ENCODE measurements around the gene PCIF1.

The PCIF1 gene

DNA sequence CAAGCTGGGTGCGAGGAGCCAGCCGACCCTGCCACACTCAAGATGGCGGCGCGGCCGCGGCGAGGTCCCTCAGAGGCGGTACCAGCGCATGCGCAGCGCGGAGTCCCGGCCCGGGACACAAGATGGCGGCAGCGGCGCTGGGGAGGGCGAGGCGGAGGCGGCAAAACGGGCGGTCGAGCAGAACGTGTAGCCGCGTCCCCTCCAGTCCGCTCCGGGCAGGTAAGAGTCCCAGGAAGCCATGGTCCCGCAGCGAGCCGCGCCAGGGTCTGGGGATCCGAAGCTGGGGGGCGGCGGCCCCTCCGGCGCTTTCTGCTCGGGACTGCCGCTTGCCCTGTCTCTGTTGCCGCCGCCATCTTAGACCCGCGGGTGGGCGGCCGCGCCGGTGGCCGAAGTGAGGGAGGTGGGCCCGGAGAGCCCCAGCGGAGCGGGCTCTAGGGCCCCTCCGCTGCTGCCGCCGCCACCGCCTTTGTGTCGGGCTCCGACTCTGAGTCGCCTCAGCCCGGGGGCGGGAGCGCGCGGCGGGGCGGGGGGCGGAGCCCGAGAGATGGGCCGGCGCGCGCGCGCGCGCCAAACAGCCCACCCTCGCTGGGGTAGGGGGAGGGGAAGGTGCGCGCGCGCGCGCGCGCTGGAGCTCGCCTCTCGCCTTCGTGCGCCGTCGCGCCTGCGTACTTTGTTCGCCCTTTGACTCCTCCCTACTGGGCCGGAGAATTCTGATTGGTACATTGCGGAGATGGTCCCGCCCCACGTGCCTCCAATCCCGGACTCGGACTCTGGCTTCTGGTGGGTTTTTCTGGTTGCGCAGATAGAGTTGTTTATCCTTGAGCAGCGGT lies at the start of gene PCIF1:
Gene PCIF1 (plus strand): TSS at position 98 of the 830 bp plus-strand sequence. CDS start 4,317 bp downstream, outside the sequence.
- TF ChIP-seq, protein P1, sequence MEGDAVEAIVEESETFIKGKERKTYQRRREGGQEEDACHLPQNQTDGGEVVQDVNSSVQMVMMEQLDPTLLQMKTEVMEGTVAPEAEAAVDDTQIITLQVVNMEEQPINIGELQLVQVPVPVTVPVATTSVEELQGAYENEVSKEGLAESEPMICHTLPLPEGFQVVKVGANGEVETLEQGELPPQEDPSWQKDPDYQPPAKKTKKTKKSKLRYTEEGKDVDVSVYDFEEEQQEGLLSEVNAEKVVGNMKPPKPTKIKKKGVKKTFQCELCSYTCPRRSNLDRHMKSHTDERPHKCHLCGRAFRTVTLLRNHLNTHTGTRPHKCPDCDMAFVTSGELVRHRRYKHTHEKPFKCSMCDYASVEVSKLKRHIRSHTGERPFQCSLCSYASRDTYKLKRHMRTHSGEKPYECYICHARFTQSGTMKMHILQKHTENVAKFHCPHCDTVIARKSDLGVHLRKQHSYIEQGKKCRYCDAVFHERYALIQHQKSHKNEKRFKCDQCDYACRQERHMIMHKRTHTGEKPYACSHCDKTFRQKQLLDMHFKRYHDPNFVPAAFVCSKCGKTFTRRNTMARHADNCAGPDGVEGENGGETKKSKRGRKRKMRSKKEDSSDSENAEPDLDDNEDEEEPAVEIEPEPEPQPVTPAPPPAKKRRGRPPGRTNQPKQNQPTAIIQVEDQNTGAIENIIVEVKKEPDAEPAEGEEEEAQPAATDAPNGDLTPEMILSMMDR (IDR thresholded peaks at IDR 0.05; ENCODE audit: insufficient read depth, low read length, poor library complexity, severe bottlenecking), result no peak

DNA sequence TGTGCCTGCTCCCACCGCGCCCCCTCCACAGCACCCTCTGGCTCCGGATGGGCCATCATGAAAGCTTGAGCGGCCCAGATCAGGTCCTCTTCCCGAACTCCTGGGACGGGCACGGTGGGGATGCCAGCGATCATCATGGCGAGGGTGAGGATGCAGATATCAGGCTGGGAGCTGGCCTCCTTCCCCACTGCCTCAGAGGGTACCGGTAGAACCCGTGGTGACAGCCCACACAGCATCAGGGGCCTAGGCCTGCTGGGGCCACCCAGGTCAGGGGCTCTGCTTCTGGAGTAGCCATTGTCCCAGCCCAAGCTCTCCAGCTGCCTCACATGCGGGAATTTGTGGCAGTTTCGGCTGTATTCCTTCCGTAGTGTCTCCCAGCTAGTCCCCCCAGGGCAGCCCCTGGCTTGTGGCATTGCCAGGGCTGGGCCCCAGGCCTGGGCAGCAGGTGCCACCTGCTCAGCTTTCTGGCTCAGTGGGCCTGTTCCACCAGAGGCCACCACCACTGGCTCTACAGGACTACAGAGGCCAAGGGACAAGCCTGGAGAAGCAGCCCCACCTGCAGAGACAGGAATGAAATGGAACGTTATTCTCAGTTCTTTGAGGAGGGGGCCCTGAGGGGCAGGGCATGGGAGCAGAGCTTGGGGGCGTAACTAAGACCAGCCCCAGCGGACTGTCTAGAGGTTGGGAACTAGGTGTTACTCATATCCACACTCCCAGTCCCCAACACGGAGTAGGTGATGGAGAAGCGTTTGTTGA lies 47.7 kb upstream of the PCIF1 start:
- no peak for DNase-seq (ENCODE audit: extremely low read depth, insufficient read length)
- no peak overlapping the region for H3K4me3 ChIP-seq (replicated peaks; ENCODE audit: low read depth, low read length)
- TF ChIP-seq, protein P1 (IDR thresholded peaks at IDR 0.05; ENCODE audit: insufficient read depth, low read length, poor library complexity, severe bottlenecking), result no peak
- H3K36me3 ChIP-seq (ENCODE audit: control insufficient read depth, insufficient read depth, low read length), result peaks cover 18% of the 10 kb centered on the region
- H3K27me3 ChIP-seq (replicated peaks; ENCODE audit: control insufficient read depth, insufficient read depth, low read length), result no peaks in the 10 kb centered on the region

More for the DNA sequence above, at the start of gene PCIF1:
- no peaks in the 10 kb centered on the region for H3K27me3 ChIP-seq (replicated peaks; ENCODE audit: control insufficient read depth, insufficient read depth, low read length)
- peak; percentile 97 for DNase-seq (ENCODE audit: extremely low read depth, insufficient read length)
- peak within 1 kb of the TSS; percentile 97 for H3K4me3 ChIP-seq (replicated peaks; ENCODE audit: low read depth, low read length)
- H3K36me3 ChIP-seq (ENCODE audit: control insufficient read depth, insufficient read depth, low read length), result peaks cover 17% of the 10 kb centered on the region

DNA sequence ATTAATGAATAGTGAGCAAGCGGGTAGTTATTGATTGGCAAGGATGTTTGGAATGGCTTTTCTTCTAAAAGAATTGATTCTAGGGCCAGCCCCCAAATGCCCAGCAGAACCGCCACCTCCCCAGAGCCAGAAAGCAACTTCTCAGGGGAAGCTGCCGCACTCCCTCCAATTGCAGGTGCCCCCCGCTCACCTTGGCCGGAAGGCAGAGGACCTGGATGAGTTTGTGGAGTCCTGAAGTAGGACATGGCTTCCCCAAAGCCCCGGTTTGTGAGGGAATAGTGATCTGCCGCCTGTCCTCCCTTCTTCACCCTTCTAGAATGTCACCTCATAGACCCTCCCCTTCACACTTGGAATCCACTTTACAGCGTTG lies 47.2 kb upstream of the PCIF1 start, which contains the start of gene SPATA25:
Gene SPATA25 (minus strand): TSS at position 277 of the 370 bp plus-strand sequence. CDS start 32 bp downstream, at position 245.
- TF ChIP-seq, protein P1 (IDR thresholded peaks at IDR 0.05; ENCODE audit: insufficient read depth, low read length, poor library complexity, severe bottlenecking), result no peak
- Histone ChIP-seq H3K36me3 (ENCODE audit: control insufficient read depth, insufficient read depth, low read length) (peaks cover 18% of the 10 kb centered on the region), H3K4me3 (replicated peaks; ENCODE audit: low read depth, low read length) (no peak within 1 kb of the TSS), H3K27me3 (replicated peaks; ENCODE audit: control insufficient read depth, insufficient read depth, low read length) (no peaks in the 10 kb centered on the region)
- DNase-seq (ENCODE audit: extremely low read depth, insufficient read length), result no peak

DNA sequence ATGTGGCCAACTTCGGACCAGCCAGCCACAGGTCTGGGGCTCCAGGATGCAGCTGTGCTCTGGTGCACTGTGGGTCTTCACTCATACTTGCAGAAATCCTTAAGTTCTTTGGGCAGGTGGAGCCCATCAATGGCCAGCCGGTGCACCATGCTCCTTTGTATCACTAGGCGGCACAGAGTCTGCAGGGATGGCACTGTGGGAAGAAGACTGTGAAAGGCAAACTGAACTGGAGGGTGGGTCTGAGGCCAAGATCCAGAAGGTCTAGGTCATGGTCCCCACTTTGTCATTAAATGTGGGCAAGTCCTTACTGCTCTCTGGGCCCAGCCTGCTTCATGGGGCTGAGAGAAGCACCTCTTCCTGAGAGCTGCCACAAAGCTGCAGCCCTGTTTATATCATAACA lies 45.8 kb upstream of the PCIF1 start:
- no peak for DNase-seq (ENCODE audit: extremely low read depth, insufficient read length)
- TF ChIP-seq, protein P1 (IDR thresholded peaks at IDR 0.05; ENCODE audit: insufficient read depth, low read length, poor library complexity, severe bottlenecking), result no peak
- H3K4me3 ChIP-seq (replicated peaks; ENCODE audit: low read depth, low read length), result no peak overlapping the region
- no peaks in the 10 kb centered on the region for H3K27me3 ChIP-seq (replicated peaks; ENCODE audit: control insufficient read depth, insufficient read depth, low read length)
- H3K36me3 ChIP-seq (ENCODE audit: control insufficient read depth, insufficient read depth, low read length), result peaks cover 11% of the 10 kb centered on the region

DNA sequence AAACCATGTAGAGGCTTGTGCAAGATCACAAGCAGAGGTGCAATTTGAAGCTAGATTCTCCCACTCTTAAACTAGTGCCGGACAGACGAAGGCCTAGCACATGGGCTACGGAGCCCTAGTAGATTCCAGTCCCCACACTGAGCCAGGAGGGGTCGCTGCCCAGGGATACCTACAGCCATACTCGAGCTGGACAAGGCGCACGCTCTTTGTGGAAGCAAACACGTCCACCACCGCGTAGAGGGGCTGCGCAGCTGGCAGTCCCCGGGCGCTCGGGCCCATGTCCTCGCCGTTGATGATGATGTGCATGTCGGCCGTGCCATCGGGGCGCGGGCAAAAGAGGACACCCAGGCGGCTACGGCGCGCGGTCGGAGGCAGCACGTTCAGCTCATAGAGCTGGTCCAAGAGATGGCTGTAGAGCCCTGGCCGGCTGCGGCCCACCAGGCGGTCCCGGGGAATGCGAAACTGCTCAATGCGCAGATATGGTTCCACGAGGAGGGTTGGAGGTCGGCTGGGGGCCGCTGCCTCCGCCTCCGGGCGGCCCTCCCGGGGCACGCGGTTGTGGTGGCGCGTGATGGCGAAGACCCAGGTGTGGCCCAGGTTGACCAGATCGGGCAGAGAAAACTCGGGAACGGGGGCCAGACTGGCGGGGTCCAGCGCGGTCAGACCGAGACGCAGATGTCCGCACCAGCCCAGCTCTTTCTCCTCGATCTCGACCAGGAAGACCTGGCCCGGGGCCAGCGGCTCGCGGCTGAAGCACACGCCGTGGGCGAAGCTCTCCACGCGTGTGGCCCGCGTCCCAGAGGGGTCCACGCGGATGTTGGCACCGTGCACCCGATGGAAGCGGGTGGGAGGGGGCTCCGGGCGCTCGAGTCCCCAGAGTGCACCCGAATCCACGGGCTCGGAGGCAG lies 44.2 kb upstream of the PCIF1 start:
- no peaks in the 10 kb centered on the region for H3K27me3 ChIP-seq (replicated peaks; ENCODE audit: control insufficient read depth, insufficient read depth, low read length)
- DNase-seq (ENCODE audit: extremely low read depth, insufficient read length), result peak; percentile 65

More for the DNA sequence above, 44.2 kb upstream of the PCIF1 start:
- H3K4me3 ChIP-seq (replicated peaks; ENCODE audit: low read depth, low read length), result peak overlapping the region; percentile 80
- TF ChIP-seq, protein P1 (IDR thresholded peaks at IDR 0.05; ENCODE audit: insufficient read depth, low read length, poor library complexity, severe bottlenecking), result peak; percentile 41
- peaks cover 18% of the 10 kb centered on the region for H3K36me3 ChIP-seq (ENCODE audit: control insufficient read depth, insufficient read depth, low read length)
